B cell (primary cell): Measurements from ENCODE around the gene PPFIA2. TPM values are rescaled to one million over a fixed set of nuclear protein-coding genes. Genes with fewer than 3 reads are reported as not detected.
"Not testable (repeated sequence)": the region's sequence is repeated elsewhere in the genome, so short reads cannot be mapped to it uniquely, and the experiment has no call there.

Experiments used
- ATAC-seq: fragments of 200-7000 bp; cut with Tn5 transposase; one replicate; pipeline ENCODE4 v1.10.0; 2021; ENCODE audit warnings: low read depth, mild to moderate bottlenecking, moderate number of reproducible peaks, moderate library complexity
- CTCF ChIA-PET: fragments of 350-600 bp; sonication (Branson Sonifier 250); formaldehyde crosslinking; loops from one replicate; lab custom pipeline; 2021; ENCODE audit warnings: antibody characterized with exemption, inconsistent platforms; lab: Charles Lee
- POLR2A ChIA-PET: fragments of 350-600 bp; sonication (Branson Sonifier 250); formaldehyde crosslinking; loops from one replicate; lab custom pipeline; 2021; ENCODE audit warnings: antibody characterized with exemption; lab: Charles Lee
- DNase-seq: peaks from one replicate; pipeline ENCODE4 v3.0.0; 2013
- H2AFZ ChIP-seq: 2 replicates; pipeline ENCODE4 v1.6.1; 2012; ENCODE audit warnings: mild to moderate bottlenecking, low read depth, low read length; ENCODE audit not compliant: insufficient read depth, poor library complexity, severe bottlenecking
- H3K27ac ChIP-seq, 2 donors: 1 replicate in 1 of 2; 2 replicates in 1 of 2; pipeline ENCODE4 v1.5.1; 2012 to 2013; ENCODE audit warnings: low read length in 2 of 2, mild to moderate bottlenecking in 2 of 2, moderate library complexity in 1 of 2
- H3K27me3 ChIP-seq, 4 experiments: fragments of 200-600 bp in 1 of 4; sonication (generic) in 1 of 4; replicated peaks in 1 of 4; 1 replicate in 2 of 4; 2 replicates in 2 of 4; pipeline versions ENCODE4 v1.6.1 to v1.7.0; 2013 to 2016; ENCODE audit warnings: low read length in 3 of 4, mild to moderate bottlenecking in 2 of 4, mixed read lengths in 1 of 4, moderate library complexity in 1 of 4; ENCODE audit not compliant: insufficient read depth in 4 of 4, control insufficient read depth in 3 of 4; ENCODE audit errors: control extremely low read depth in 1 of 4
- H3K36me3 ChIP-seq, 2 experiments: replicated peaks in 1 of 2; 1 replicate in 1 of 2; 2 replicates in 1 of 2; pipeline versions ENCODE4 v1.6.1 to v1.7.1; 2013; ENCODE audit warnings: low read length in 1 of 2; ENCODE audit not compliant: insufficient read depth in 2 of 2, control insufficient read depth in 1 of 2; ENCODE audit errors: control extremely low read depth in 1 of 2, extremely low read depth in 1 of 2
- H3K4me1 ChIP-seq, 2 donors: fragments of 200-600 bp in 1 of 2; sonication (generic) in 1 of 2; 1 replicate in 1 of 2; 2 replicates in 1 of 2; pipeline versions ENCODE4 v1.5.1 to v1.6.1; 2013 to 2017; ENCODE audit warnings: low read length in 2 of 2; ENCODE audit not compliant: control insufficient read depth in 2 of 2, insufficient read depth in 2 of 2
- H3K4me2 ChIP-seq: replicated peaks from 2 replicates; pipeline ENCODE3; 2012; ENCODE audit warnings: mild to moderate bottlenecking, low read depth, low read length; ENCODE audit not compliant: poor library complexity, severe bottlenecking
- H3K4me3 ChIP-seq, 5 experiments: fragments of 200-600 bp in 1 of 5; sonication (generic) in 1 of 5; 1 replicate in 3 of 5; 2 replicates in 2 of 5; pipeline versions ENCODE4 v1.5.1 to v1.7.0; 2011 to 2016; ENCODE audit warnings: low read length in 4 of 5, mild to moderate bottlenecking in 4 of 5, low read depth in 2 of 5, control low read depth in 1 of 5, moderate library complexity in 1 of 5; ENCODE audit not compliant: insufficient read depth in 1 of 5; ENCODE audit errors: control extremely low read depth in 1 of 5, extremely low read depth in 1 of 5
- H3K79me2 ChIP-seq: fragments of 200-600 bp; sonication (generic); one replicate; pipeline ENCODE4 v1.6.0; 2016; ENCODE audit warnings: low read length; ENCODE audit not compliant: control insufficient read depth, insufficient read depth
- H3K9ac ChIP-seq: fragments of 200-600 bp; sonication (generic); 2 replicates; pipeline ENCODE4 v1.6.1; 2017; ENCODE audit warnings: mild to moderate bottlenecking, low read length, moderate library complexity
- H3K9me3 ChIP-seq, 3 donors: one replicate each; pipeline versions ENCODE4 v1.6.1 to v1.7.1; 2013; ENCODE audit warnings: low read length in 2 of 3; ENCODE audit not compliant: control insufficient read depth in 2 of 3, insufficient read depth in 1 of 3; ENCODE audit errors: control extremely low read depth in 1 of 3
- H4K20me1 ChIP-seq: 2 replicates; pipeline ENCODE4 v1.6.0; 2012; ENCODE audit warnings: mild to moderate bottlenecking, low read length; ENCODE audit not compliant: insufficient read depth, control insufficient read depth, poor library complexity, severe bottlenecking
- H3K27ac Mint-ChIP-seq: one replicate; pipeline ENCODE4 v1.8.0; 2021; ENCODE audit warnings: mixed read lengths
- H3K27me3 Mint-ChIP-seq: one replicate; pipeline ENCODE4 v1.8.0; 2021; ENCODE audit warnings: mixed read lengths
- H3K4me1 Mint-ChIP-seq: one replicate; pipeline ENCODE4 v1.8.0; 2021; ENCODE audit warnings: mixed read lengths
- H3K4me3 Mint-ChIP-seq: one replicate; pipeline ENCODE4 v1.8.0; 2021; ENCODE audit warnings: mixed read lengths
- H3K9me3 Mint-ChIP-seq: one replicate; pipeline ENCODE4 v1.8.0; 2022; ENCODE audit warnings: mixed read lengths; ENCODE audit not compliant: insufficient read depth
- CTCF ChIP-seq: fragments of 200-600 bp; IDR thresholded peaks from one replicate; pipeline ENCODE4 v1.8.0; 2022; ENCODE audit warnings: antibody characterized with exemption, mild to moderate bottlenecking
- EZH2 ChIP-seq: IDR thresholded peaks from 2 replicates; pipeline ENCODE4 v1.6.1; 2012; ENCODE audit warnings: borderline replicate concordance, low read depth, mild to moderate bottlenecking, moderate library complexity, low read length; ENCODE audit not compliant: insufficient read depth, poor library complexity, severe bottlenecking
- WGBS: methylation state at CpG from one replicate; pipeline ENCODE4 v1.1.5; 2013; ENCODE audit warnings: missing lambda C conversion rate; ENCODE audit not compliant: insufficient coverage; 5-methylcytosine and 5-hydroxymethylcytosine counted together
- intact Hi-C: fragments of 100-400 bp; cut with micrococcal nuclease; formaldehyde crosslinking; loops from one replicate; pipeline ENCODE4 v1.10.0; 2022
- polyA plus RNA-seq: library from polyadenylated mRNA; depleted of rRNA; stranded (reverse); fragments of >200 nt; gene quantifications from 2 replicates; pipeline ENCODE4 v1.2.3, GENCODE V29; 2012
- total RNA-seq, 2 donors: library from RNA; stranded (reverse); fragments of 120-200 nt in 1 of 2; gene quantifications; 1 replicate in 1 of 2; 2 replicates in 1 of 2; pipeline versions ENCODE4 v1.2.3 to v1.2.4, GENCODE V29; 2013 to 2022

PPFIA2 gene
- total and polyA plus RNA-seq, 2 donors (not counting 1 experiment from before 2014, with no cell fraction given), result not detected

- CTCF ChIA-PET, result no interaction called here
- Histone ChIP-seq H3K9me3 (no peaks in the 10 kb centered on the region), H3K4me1 (no peaks in the 10 kb centered on the region), H2AFZ (no peak overlapping the region), H3K9ac (no peak overlapping the region), H3K36me3 (no peaks in the 10 kb centered on the region), H3K27ac (no peak overlapping the region), H3K79me2 (no peaks in the 10 kb centered on the region), H4K20me1 (no peaks in the 10 kb centered on the region), H3K4me2 (no peak overlapping the region), H3K27me3 (no peaks in the 10 kb centered on the region), H3K4me3 (no peak overlapping the region)
- POLR2A ChIA-PET, result no interaction called here
- H3K27me3 Mint-ChIP-seq, result no peaks in the 10 kb centered on the region
- TF ChIP-seq EZH2, result no peak
- TF ChIP-seq CTCF, result no peak
- no peaks in the 10 kb centered on the region for H3K4me1 Mint-ChIP-seq
- DNase-seq (no peak), ATAC-seq (no peak)
- intact Hi-C loops, result no loop called here
- no peak overlapping the region for H3K27ac Mint-ChIP-seq
- WGBS, result 76% methylated on average over 2 of the region's 4 CpGs
- no peaks in the 10 kb centered on the region for H3K9me3 Mint-ChIP-seq
- H3K4me3 Mint-ChIP-seq, result no peak overlapping the region
Observed at GRCh38 chr12:81212996-81213696, 546.0 kb downstream of the PPFIA2 start.

- no peaks in the 10 kb centered on the region for H4K20me1 ChIP-seq
- Mint-ChIP-seq H3K27ac (no peak overlapping the region), H3K4me1 (no peaks in the 10 kb centered on the region), H3K4me3 (no peak overlapping the region), H3K9me3 (no peaks in the 10 kb centered on the region), H3K27me3 (no peaks in the 10 kb centered on the region)
- ATAC-seq (no peak), DNase-seq (no peak)
- intact Hi-C loops, result no loop called here
- TF ChIP-seq CTCF (no peak), EZH2 (no peak)
- no peaks in the 10 kb centered on the region for H3K4me1 ChIP-seq
- WGBS, result no CpG with 5 or more reads among the region's 1 CpG
- H2AFZ ChIP-seq, result no peak overlapping the region
- no peaks in the 10 kb centered on the region for H3K27me3 ChIP-seq
- ChIA-PET CTCF (no interaction called here), POLR2A (no interaction called here)
- H3K79me2 ChIP-seq, result no peaks in the 10 kb centered on the region
- H3K4me3 ChIP-seq, result no peak overlapping the region
- H3K9me3 ChIP-seq, result no peaks in the 10 kb centered on the region
- no peaks in the 10 kb centered on the region for H3K36me3 ChIP-seq
- no peak overlapping the region for H3K4me2 ChIP-seq
- no peak overlapping the region for H3K27ac ChIP-seq
- no peak overlapping the region for H3K9ac ChIP-seq
Observed at GRCh38 chr12:81211306-81211705, 547.8 kb downstream of the PPFIA2 start.

- H3K27ac ChIP-seq, H3K79me2 ChIP-seq, H3K4me3 ChIP-seq, H3K4me3 Mint-ChIP-seq, H3K4me2 ChIP-seq, H3K9me3 ChIP-seq, H3K9ac ChIP-seq, H2AFZ ChIP-seq, DNase-seq, H3K27me3 ChIP-seq, H4K20me1 ChIP-seq, POLR2A ChIA-PET, H3K27me3 Mint-ChIP-seq, H3K36me3 ChIP-seq, H3K4me1 ChIP-seq, CTCF ChIA-PET, H3K4me1 Mint-ChIP-seq, H3K9me3 Mint-ChIP-seq, intact Hi-C loops, H3K27ac Mint-ChIP-seq, ATAC-seq: not testable (repeated sequence)
- no CpG with 5 or more reads among the region's 2 CpGs for WGBS
Observed at GRCh38 chr12:81209772-81210225, 549.4 kb downstream of the PPFIA2 start.
